ENCODE data around the gene TPRN.

The TPRN gene

DNA sequence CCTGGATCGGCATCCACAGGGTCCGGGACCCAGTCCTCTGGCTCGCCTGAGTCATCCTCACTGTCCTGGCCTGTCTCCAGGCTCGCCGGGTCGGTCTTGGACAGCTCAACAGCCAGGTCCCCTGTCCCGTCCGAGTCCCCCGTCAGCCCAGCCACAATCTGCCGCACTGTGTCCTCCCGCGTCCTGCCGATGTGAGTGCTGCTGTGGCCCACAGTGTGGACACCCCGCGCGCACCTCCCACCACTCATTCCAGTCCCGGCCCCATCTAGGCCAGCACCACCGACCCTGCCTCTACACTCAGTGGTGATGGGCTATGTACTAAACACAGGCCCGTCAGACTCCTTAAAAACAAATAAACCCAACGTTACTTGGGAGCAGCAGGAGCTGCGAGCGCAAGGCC is 18.9 kb downstream of the TPRN start:
- TF ChIP-seq, protein P1, sequence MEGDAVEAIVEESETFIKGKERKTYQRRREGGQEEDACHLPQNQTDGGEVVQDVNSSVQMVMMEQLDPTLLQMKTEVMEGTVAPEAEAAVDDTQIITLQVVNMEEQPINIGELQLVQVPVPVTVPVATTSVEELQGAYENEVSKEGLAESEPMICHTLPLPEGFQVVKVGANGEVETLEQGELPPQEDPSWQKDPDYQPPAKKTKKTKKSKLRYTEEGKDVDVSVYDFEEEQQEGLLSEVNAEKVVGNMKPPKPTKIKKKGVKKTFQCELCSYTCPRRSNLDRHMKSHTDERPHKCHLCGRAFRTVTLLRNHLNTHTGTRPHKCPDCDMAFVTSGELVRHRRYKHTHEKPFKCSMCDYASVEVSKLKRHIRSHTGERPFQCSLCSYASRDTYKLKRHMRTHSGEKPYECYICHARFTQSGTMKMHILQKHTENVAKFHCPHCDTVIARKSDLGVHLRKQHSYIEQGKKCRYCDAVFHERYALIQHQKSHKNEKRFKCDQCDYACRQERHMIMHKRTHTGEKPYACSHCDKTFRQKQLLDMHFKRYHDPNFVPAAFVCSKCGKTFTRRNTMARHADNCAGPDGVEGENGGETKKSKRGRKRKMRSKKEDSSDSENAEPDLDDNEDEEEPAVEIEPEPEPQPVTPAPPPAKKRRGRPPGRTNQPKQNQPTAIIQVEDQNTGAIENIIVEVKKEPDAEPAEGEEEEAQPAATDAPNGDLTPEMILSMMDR (IDR thresholded peaks at IDR 0.05): no peak

DNA sequence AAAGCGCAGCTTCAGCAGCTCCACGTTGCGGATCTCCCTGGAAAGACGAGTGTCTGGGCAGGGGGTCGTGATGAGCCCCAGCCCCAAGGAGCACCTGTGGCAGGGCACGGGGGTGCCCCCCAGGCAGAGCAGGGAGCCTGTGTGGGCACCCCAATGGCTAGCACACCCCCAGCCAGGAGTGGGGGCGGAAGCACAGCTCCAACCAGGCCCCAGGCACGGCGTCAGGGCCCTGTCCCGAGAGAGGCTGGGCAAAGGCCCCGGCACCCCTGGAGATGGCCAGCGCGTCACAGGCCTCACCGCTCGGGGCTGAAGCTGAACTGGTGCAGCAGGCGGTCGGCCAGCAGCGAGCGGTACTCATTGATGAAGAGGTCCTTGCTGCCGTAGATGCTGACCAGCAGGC is 20.1 kb downstream of the TPRN start:
- TF ChIP-seq, protein P1 (IDR thresholded peaks at IDR 0.05): no peak

DNA sequence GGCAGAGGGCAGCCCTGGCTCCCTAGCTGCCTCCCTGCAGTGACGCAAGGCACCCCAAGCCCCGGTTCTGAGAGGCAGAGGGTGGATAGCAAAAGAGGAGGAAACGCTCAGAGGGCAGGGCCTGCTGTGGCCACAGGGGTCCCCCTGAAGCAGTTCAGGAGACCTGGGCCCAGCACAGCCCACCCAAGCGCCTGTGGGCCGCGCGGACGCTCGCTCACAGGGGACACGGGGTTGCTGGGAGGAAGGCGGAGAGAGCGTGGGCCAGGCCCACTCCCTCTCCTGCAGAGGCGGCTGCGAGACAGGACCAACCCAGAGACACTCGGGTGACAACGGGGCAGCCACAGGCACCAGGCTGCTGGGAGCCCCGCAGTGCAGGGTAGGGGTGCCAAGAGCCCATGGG is 20.8 kb downstream of the TPRN start:
- TF ChIP-seq, protein P1 (IDR thresholded peaks at IDR 0.05): no peak

DNA sequence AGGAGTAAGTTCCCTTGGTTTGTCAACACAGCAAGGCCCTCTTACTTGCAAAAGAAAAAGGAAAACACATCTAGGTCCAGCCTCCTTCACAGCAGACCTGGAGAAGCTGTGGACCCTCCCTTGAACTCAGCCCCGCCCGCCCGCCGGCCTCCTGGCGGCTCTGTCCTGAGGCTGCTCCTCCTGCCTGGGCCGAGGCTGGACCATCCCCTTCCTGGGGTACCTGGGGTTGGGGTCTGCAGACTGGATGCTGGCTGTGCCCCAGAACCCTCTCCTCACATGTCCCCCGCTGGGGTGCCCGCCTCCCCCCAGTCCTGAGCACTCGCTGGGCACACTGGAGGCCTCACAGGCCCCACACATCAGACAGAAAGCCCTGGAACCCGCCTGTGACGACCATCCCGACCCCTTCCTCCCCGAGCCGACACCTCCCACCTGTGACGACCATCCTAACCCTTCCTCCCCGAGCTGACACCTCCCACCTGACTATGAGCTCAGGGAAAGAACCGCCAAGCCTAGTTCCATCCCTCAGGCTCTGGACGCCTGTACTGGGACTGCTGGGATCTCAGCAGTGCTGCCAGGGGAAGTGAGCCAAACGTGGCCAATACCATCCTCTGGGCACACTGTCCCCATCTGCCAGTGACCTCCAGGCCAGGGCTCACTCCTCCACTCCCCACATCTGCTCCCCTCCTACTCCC is 21.5 kb downstream of the TPRN start:
- TF ChIP-seq, protein P1 (IDR thresholded peaks at IDR 0.05): no peak

DNA sequence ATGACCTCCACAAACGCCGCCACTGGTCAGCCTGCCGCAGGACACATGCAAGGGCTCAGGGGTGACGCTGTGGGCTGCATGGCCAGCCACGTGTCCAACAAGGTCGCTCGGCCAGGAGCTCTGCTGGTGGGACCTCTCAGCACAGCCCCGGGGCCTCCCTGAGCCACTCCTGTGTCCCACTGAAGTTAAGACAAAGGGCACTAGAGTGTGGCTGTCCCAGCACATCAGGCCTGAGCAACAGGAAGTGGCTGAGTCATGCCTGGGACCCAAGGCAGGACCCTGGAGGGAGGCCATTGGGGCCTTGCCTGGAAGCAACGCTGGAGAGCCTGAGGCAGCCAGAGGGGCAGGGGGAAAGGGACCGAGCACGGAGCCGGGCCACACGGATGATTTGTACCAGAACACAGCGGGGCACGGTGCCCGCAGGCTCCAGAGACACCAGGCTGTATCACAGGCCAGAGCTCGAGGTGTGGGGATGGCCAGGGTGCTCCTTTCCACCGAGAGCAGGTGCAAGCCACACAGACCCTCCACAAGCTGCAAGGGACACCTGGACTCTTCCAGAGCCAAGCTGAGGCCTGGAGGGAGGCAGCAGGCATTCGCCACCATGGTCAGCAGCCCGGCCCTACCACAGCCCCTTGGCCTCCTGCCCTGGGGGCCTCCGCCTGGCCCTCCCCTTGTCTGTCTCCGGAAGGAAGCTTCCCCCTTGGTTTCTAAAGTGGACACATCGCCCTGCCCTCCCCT is 22.2 kb downstream of the TPRN start:
- TF ChIP-seq, protein P1 (IDR thresholded peaks at IDR 0.05): no peak

DNA sequence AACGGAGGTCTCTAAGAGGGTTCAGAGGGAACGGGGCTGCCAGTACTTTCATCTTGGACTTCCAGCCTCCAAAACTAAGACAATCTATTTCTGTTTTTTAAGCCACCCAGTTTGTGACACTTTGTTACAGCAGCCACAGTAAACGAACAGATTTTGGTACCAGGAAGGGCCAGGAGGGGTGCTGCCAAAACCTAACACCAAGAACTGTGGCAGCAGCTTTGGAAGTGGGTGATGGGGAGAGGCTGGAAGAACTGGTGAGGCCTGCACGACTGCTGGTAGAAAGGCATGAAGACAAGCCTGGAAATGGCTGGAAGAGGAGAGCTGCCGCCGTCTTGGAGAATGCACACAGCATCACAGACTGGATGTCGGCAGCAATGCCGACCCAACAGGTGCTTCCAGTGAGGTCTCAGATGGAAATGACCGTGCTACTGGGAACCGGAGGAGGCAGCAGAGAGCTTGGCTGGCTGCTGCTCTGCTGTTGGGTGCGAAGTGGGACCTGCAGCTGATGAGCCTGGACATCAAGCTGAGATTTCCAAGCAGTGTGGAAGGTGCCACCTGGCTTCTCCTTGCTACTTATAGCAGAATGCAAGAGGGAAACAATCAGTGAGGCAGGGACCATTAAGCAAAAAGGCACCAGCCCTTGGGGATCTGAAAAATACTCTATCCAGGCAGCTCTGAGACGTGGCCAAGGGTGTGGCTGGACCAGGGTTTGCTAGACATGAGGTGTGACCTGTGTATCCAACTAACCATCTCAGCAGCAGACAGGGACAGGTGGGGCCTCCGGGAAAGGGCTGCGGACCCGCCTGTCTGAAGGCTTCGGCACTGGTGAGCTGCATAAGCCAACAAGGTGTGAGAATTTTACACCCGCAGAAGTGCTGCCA is 24.0 kb downstream of the TPRN start:
- TF ChIP-seq, protein P1 (IDR thresholded peaks at IDR 0.05): peak; percentile 77

DNA sequence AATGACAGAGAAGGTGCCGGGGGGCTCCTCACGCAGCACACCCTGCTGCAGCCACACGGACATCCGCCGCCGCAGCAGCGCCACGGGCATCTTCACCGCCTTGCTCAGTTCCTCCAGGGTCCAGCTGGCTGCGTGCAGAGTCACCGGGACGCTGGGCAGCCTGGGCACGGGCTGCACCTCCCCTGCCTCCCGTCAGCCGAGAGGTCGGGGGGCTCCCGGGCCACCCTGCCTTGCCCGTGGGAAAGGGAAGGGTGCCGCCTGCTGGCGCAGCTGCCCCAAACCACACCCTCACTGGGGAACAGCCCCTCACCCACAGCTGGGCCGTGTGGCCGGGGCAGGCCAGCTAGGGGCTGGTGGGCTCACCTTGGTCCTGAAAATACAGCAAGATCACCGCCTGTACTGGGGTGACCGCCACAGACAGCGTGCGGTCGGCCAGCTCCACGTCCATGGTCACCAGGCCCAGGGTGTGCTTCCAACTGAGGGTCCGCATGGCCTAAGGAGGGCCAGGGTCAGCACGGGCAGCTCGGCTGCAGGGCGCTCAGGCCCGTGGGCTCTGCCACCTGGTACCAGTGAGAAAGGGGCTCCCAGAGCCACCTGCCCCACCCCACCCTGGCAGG is 25.1 kb downstream of the TPRN start:
- TF ChIP-seq, protein P1 (IDR thresholded peaks at IDR 0.05): no peak
